HepG2 (cell line): ENCODE data around the gene PCGF2. TPM values are rescaled to one million over a fixed set of nuclear protein-coding genes. Genes with fewer than 3 reads are reported as not detected.
A peak's percentile ranks its signal among the peaks of the same experiment; 100 is the strongest.

Source experiments
- ATAC-seq: fragments of 200-7000 bp; cut with Tn5 transposase; 3 replicates; pipeline ENCODE4 v1.9.1; 2020; ENCODE audit warnings: mild to moderate bottlenecking, moderate library complexity
- BruUV-seq: library from RNA; stranded (reverse); fragments of 400-500 nt; replicated peaks from 2 replicates; lab custom pipeline; 2021; lab: Mats Ljungman, UMichigan
- CTCF ChIA-PET: fragments of 300-600 bp; formaldehyde crosslinking; extraction: SDS; loops from one replicate; lab custom pipeline; 2021; ENCODE audit warnings: low total read pairs, inconsistent platforms, low intra/inter-chr PET ratio; lab: Yijun Ruan, JAX
- POLR2A ChIA-PET: fragments of 350-600 bp; sonication (Branson Sonifier 250); formaldehyde crosslinking; loops from one replicate; lab custom pipeline; 2020; ENCODE audit warnings: antibody characterized with exemption, inconsistent platforms; lab: Yijun Ruan, JAX
- DNase-seq: peaks from one replicate; pipeline ENCODE4 v3.0.0-alpha.2; 2015; ENCODE audit warnings: low spot score
- FAIRE-seq: peaks from 3 replicates; lab custom pipeline; 2011; peaks lifted over from hg19 to GRCh38; lab: Jason Lieb, UNC
- H2AFZ ChIP-seq: one replicate; pipeline ENCODE4 v1.6.1; 2011; ENCODE audit warnings: low read length, inconsistent platforms
- H3K27ac ChIP-seq: fragments of 300-600 bp; 3 replicates; pipeline ENCODE4 v1.8.0; 2011; ENCODE audit warnings: mixed run types, mild to moderate bottlenecking, mixed read lengths, low read length, inconsistent platforms; ENCODE audit not compliant: insufficient read depth; ENCODE audit errors: extremely low read length
- H3K27me3 ChIP-seq, 2 experiments: fragments of 200-600 bp in 1 of 2; 2 replicates in 1 of 2; 3 replicates in 1 of 2; pipeline versions ENCODE4 v1.6.0 to v1.8.0; 2011; ENCODE audit warnings: low read length in 2 of 2, mild to moderate bottlenecking in 2 of 2, moderate library complexity in 2 of 2, inconsistent platforms in 1 of 2; ENCODE audit not compliant: insufficient read depth in 2 of 2, control insufficient read depth in 1 of 2
- H3K36me3 ChIP-seq, 2 experiments: fragments of 200-600 bp in 1 of 2; replicated peaks in 1 of 2; 2 replicates in 1 of 2; 3 replicates in 1 of 2; pipeline versions ENCODE4 v1.5.1 to v1.8.0; 2011; ENCODE audit warnings: low read length in 2 of 2, inconsistent platforms in 1 of 2; ENCODE audit not compliant: insufficient read depth in 2 of 2, control insufficient read depth in 1 of 2
- H3K4me1 ChIP-seq: 2 replicates; pipeline ENCODE4 v1.5.1; 2012; ENCODE audit warnings: low read length, inconsistent platforms; ENCODE audit not compliant: insufficient read depth
- H3K4me2 ChIP-seq: 2 replicates; pipeline ENCODE4 v1.6.0; 2011; ENCODE audit warnings: low read depth, low read length, inconsistent platforms
- H3K4me3 ChIP-seq, 3 experiments: fragments of 200-600 bp in 1 of 3; sonication (generic), shearing (Covaris generic) in 1 of 3; replicated peaks in 1 of 3; 2 replicates each; pipeline ENCODE4 v1.5.1; 2011 to 2016; ENCODE audit warnings: low read length in 3 of 3, inconsistent platforms in 2 of 3, low read depth in 2 of 3, mild to moderate bottlenecking in 2 of 3, control low read depth in 1 of 3, mixed read lengths in 1 of 3; ENCODE audit not compliant: insufficient read depth in 1 of 3
- H3K79me2 ChIP-seq: one replicate; pipeline ENCODE4 v1.6.1; 2011; ENCODE audit warnings: low read length, inconsistent platforms; ENCODE audit not compliant: insufficient read depth
- H3K9ac ChIP-seq: 2 replicates; pipeline ENCODE4 v1.6.0; 2011; ENCODE audit warnings: mild to moderate bottlenecking, low read depth, low read length, inconsistent platforms; ENCODE audit not compliant: insufficient read depth
- H3K9me3 ChIP-seq: 2 replicates; pipeline ENCODE4 v1.5.1; 2012; ENCODE audit warnings: mild to moderate bottlenecking, low read length
- H4K20me1 ChIP-seq: 2 replicates; pipeline ENCODE4 v1.6.0; 2011; ENCODE audit warnings: inconsistent platforms, mild to moderate bottlenecking, low read length, moderate library complexity; ENCODE audit not compliant: insufficient read depth
- AKAP8 ChIP-seq: sonication (generic); formaldehyde crosslinking; IDR thresholded peaks from 2 replicates; pipeline ENCODE4 v1.5.1; 2020; ENCODE audit warnings: mild to moderate bottlenecking, missing genetic modification reagents
- BATF2 ChIP-seq: sonication (generic); formaldehyde crosslinking; IDR thresholded peaks from 2 replicates; pipeline ENCODE4 v1.8.0; 2022; ENCODE audit warnings: mild to moderate bottlenecking, missing genetic modification reagents, moderate library complexity
- EEA1 ChIP-seq: sonication (generic); formaldehyde crosslinking; IDR thresholded peaks from 2 replicates; pipeline ENCODE4 v1.5.1; 2020; ENCODE audit warnings: mild to moderate bottlenecking, missing genetic modification reagents, borderline replicate concordance
- HES4 ChIP-seq: sonication (generic); formaldehyde crosslinking; IDR thresholded peaks from 2 replicates; pipeline ENCODE4 v1.9.0; 2021; ENCODE audit warnings: mild to moderate bottlenecking, missing genetic modification reagents, borderline replicate concordance
- HOXA5 ChIP-seq: sonication (generic); formaldehyde crosslinking; IDR thresholded peaks from 2 replicates; pipeline ENCODE4 v1.4.0; 2020; ENCODE audit warnings: missing genetic modification reagents
- MAF1 ChIP-seq: sonication (generic); formaldehyde crosslinking; IDR thresholded peaks from 2 replicates; pipeline ENCODE4 v1.5.0; 2020; ENCODE audit warnings: missing genetic modification reagents, borderline replicate concordance
- NFKB2 ChIP-seq: sonication (generic); formaldehyde crosslinking; IDR thresholded peaks from 2 replicates; pipeline ENCODE4 v1.4.0; 2020; ENCODE audit warnings: missing genetic modification reagents, borderline replicate concordance
- SRSF1 ChIP-seq: fragments of 200-400 bp; formaldehyde crosslinking; optimal IDR thresholded peaks from 2 replicates; pipeline ENCODE3; 2017; ENCODE audit warnings: mild to moderate bottlenecking, low read depth, low read length, moderate library complexity
- THAP11 ChIP-seq: IDR thresholded peaks from 2 replicates; pipeline ENCODE4 v1.6.1; 2016; ENCODE audit warnings: missing biosample characterization, missing genetic modification reagents
- WIZ ChIP-seq: sonication (generic); formaldehyde crosslinking; IDR thresholded peaks from 2 replicates; pipeline ENCODE4 v1.5.1; 2020; ENCODE audit warnings: mild to moderate bottlenecking, missing genetic modification reagents
- ZFP82 ChIP-seq: sonication (generic); formaldehyde crosslinking; IDR thresholded peaks from 2 replicates; pipeline ENCODE4 v1.5.1; 2020; ENCODE audit warnings: mild to moderate bottlenecking, missing genetic modification reagents, borderline replicate concordance
- ZNF232 ChIP-seq: sonication (generic); formaldehyde crosslinking; IDR thresholded peaks from 2 replicates; pipeline ENCODE4 v1.4.0; 2020; ENCODE audit warnings: missing genetic modification reagents, borderline replicate concordance
- ZNF296 ChIP-seq: sonication (generic); formaldehyde crosslinking; conservative IDR thresholded peaks from 2 replicates; pipeline ENCODE4 v1.5.0; 2020; ENCODE audit warnings: mild to moderate bottlenecking, missing genetic modification reagents
- ZNF430 ChIP-seq: sonication (generic); formaldehyde crosslinking; IDR thresholded peaks from 2 replicates; pipeline ENCODE4 v1.9.0; 2021; ENCODE audit warnings: mild to moderate bottlenecking, missing genetic modification reagents
- ZNF574 ChIP-seq: sonication (generic); formaldehyde crosslinking; IDR thresholded peaks from 2 replicates; pipeline ENCODE4 v1.4.0; 2020; ENCODE audit warnings: missing genetic modification reagents
- WGBS: methylation state at CpG from one replicate; pipeline ENCODE4 v1.1.6; 2017; ENCODE audit warnings: low lambda C conversion rate; 5-methylcytosine and 5-hydroxymethylcytosine counted together
- in situ Hi-C: cut with HindIII; loops from 2 replicates; pipeline ENCODE4 v1.10.0; 2017; ENCODE audit warnings: low pct_unique_long_range_greater_than_20kb; ENCODE audit not compliant: extremely low pct_ligation_motif_present
- intact Hi-C: fragments of 100-400 bp; cut with micrococcal nuclease; formaldehyde crosslinking; loops from one replicate; pipeline ENCODE4 v1.10.0; 2022; ENCODE audit not compliant: unreplicated experiment
- polyA plus RNA-seq, 8 experiments: library from polyadenylated mRNA; depleted of rRNA in 3 of 8; stranded (reverse) in 7 of 8; unstranded in 1 of 8; fragments of >200 nt; fragmentation: Illumina TruSeq in 4 of 8; extraction: Trizol in 4 of 8; gene quantifications; 2 replicates each; pipeline versions ENCODE4 v1.2.1 to v1.2.3, GENCODE V29; 2011 to 2016; ENCODE audit warnings: low read depth in 4 of 8, missing spikeins in 1 of 8, mixed read lengths in 1 of 8; ENCODE audit not compliant: insufficient read depth in 1 of 8
- total RNA-seq, 5 experiments: library from RNA; depleted of rRNA; stranded (reverse); fragments of >200 nt; fragmentation: Illumina TruSeq; extraction: Trizol; gene quantifications; 2 replicates each; pipeline ENCODE4 v1.2.3, GENCODE V29; 2016; ENCODE audit warnings: low read depth in 1 of 5
- TF ChIP-seq, protein P1 (sequence below): sonication (generic); formaldehyde crosslinking; IDR thresholded peaks from 2 replicates; pipeline ENCODE4 v1.4.0; 2020; ENCODE audit warnings: missing genetic modification reagents

PCGF2 gene
- total and polyA plus RNA-seq, 2 of the 13 experiments (the other 11 are each of a cell fraction or from before 2014, with no cell fraction given): 11.6 to 29.4 TPM

DNA sequence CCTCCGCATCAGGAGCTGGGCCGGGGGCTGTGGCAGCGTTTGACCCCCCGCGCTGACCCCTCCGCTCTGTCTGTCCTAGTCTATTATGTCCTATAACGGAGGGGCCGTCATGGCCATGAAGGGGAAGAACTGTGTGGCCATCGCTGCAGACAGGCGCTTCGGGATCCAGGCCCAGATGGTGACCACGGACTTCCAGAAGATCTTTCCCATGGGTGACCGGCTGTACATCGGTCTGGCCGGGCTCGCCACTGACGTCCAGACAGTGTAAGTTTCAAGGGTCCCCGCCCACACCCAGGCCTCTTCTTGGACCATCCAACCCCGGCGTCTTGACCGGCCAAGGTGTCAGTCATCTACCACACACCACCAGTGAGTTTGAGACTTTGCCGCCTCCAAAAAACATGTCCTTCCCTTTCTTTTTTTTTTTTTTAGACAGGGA lies 5.0 kb upstream of the PCGF2 start:
- peaks cover 20% of the 10 kb centered on the region for H3K79me2 ChIP-seq
- WGBS: 1% methylated on average over 15 of the region's 22 CpGs
- H3K9me3 ChIP-seq: no peaks in the 10 kb centered on the region
- peak overlapping the region; percentile 91 for H3K4me2 ChIP-seq
- POLR2A ChIA-PET: interaction anchor here (1.0 to 1.6 kb wide), 2 partner anchors 46 to 100 kb away, joined by 4 to 11 read pairs; partner anchors contain the start of genes PIP4K2B and RPL23
- no peaks in the 10 kb centered on the region; a peak in 1 of 5 replicates for H3K27me3 ChIP-seq
- CTCF ChIA-PET: no interaction called here
- ATAC-seq (peak; percentile 0; the same call in 2 of the 3 replicates), FAIRE-seq (no peak), DNase-seq (no peak)
- intact Hi-C loops (loop anchor here (2.0 to 5.0 kb wide), 3 partner anchors 48 to 1354 kb away; no protein-coding TSS in a partner anchor), in situ Hi-C loops (loop anchor here (25.0 kb wide), 1 partner anchor 409 kb away; the partner anchor contains the start of genes ARL5C and PLXDC1)
- BruUV-seq: TSS peak; percentile 84
- no peaks in the 10 kb centered on the region for H4K20me1 ChIP-seq
- H2AFZ ChIP-seq: no peak overlapping the region
- H3K4me1 ChIP-seq: peaks cover 30% of the 10 kb centered on the region
- peaks cover 11 to 28% of the 10 kb centered on the region in 2 experiments for H3K36me3 ChIP-seq
- peak overlapping the region; percentile 72 to 86 (median 84) for H3K4me3 ChIP-seq
- H3K27ac ChIP-seq: peak overlapping the region; percentile 81
- peak overlapping the region; percentile 93 for H3K9ac ChIP-seq
- TF ChIP-seq SRSF1: no peak
- TF ChIP-seq HOXA5 (CRISPR knock-in tag): no peak
- TF ChIP-seq BATF2 (CRISPR knock-in tag): no peak
- TF ChIP-seq NFKB2 (CRISPR knock-in tag): peak; percentile 8; the same call in 1 of the 2 replicates
- TF ChIP-seq ZNF296: 0 out of 2 replicates have a peak, but pooled peaks have one; percentile 8
- no peak for TF ChIP-seq THAP11 (CRISPR knock-in tag)
- TF ChIP-seq ZNF574 (CRISPR knock-in tag): no peak
- TF ChIP-seq, protein P1, sequence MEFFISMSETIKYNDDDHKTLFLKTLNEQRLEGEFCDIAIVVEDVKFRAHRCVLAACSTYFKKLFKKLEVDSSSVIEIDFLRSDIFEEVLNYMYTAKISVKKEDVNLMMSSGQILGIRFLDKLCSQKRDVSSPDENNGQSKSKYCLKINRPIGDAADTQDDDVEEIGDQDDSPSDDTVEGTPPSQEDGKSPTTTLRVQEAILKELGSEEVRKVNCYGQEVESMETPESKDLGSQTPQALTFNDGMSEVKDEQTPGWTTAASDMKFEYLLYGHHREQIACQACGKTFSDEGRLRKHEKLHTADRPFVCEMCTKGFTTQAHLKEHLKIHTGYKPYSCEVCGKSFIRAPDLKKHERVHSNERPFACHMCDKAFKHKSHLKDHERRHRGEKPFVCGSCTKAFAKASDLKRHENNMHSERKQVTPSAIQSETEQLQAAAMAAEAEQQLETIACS (CRISPR knock-in tag): 0 out of 2 replicates have a peak, but pooled peaks have one; percentile 25
- no peak for TF ChIP-seq ZFP82 (CRISPR knock-in tag)
- no peak for TF ChIP-seq ZNF430 (CRISPR knock-in tag)
- TF ChIP-seq AKAP8 (CRISPR knock-in tag): peak; percentile 65; the same call in 1 of the 2 replicates
- 0 out of 2 replicates have a peak, but pooled peaks have one; percentile 66 for TF ChIP-seq WIZ (CRISPR knock-in tag)
- 0 out of 2 replicates have a peak, but pooled peaks have one; percentile 68 for TF ChIP-seq EEA1 (CRISPR knock-in tag)
- peak; percentile 90 for TF ChIP-seq HES4 (CRISPR knock-in tag)
- peak; percentile 74; the same call in 1 of the 2 replicates for TF ChIP-seq ZNF232 (CRISPR knock-in tag)
- 0 out of 2 replicates have a peak, but pooled peaks have one; percentile 29 for TF ChIP-seq MAF1
